ENCODE measurements around the gene LRRC55.

The LRRC55 gene, protein sequence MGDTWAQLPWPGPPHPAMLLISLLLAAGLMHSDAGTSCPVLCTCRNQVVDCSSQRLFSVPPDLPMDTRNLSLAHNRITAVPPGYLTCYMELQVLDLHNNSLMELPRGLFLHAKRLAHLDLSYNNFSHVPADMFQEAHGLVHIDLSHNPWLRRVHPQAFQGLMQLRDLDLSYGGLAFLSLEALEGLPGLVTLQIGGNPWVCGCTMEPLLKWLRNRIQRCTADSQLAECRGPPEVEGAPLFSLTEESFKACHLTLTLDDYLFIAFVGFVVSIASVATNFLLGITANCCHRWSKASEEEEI

DNA sequence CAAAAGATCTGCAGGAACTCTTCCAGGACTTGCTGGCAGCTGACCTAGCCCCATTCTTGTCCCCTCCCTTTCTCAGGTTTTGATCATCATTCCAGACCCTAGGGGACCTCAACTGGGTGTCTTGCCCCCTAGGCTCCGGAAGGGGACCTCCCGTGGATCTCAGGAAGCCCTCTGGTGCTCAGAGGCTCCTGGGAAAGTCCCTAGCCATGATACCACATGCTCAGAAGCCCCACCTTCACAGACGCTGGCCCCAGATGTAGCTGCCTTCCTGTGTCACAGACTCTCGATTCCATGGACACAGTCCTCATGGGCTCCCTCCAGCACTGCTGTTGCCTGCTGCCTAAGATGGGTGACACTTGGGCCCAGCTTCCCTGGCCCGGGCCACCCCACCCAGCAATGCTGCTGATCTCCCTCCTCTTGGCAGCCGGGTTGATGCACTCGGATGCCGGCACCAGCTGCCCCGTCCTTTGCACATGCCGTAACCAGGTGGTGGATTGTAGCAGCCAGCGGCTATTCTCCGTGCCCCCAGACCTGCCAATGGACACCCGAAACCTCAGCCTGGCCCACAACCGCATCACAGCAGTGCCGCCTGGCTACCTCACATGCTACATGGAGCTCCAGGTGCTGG lies at the start of gene LRRC55:
LRRC55 (plus strand) TSS at position 276 of the 628 bp plus-strand sequence; CDS start at position 346, 70 bp downstream.
- DNase-seq (ENCODE audit: low read depth in 1 of 2, low spot score in 1 of 2) = no peak

DNA sequence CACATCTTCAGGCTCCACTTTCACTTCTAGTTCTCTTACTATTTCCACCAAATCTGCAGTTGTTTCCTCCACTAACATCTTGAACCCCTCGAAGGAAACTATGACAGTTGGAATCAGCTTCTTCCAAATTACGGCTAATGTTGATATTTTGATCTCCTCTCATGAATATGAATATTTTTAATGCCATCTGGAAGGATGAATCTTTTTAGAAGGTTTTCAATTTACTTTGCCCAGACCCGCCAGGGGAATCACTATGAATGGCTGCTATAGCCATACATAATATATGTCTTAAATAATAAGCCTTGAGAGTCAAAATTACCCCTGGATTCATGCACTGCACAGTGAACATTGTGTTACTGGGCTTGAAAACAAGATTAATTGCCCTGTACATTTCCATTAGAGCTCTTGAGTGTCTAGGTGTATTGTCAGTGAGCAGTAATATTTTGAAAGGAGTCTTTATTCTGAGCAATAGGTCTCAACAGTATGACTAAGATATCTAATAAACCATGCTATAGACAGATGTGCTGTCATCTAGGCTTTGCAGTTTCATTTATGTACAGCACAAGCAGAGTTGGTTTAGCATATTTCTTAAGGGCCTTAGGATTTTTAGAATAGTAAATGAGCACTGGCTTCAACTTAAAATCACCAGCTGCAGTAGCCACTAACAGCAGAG lies 48.3 kb upstream of the LRRC55 start:
- DNase-seq (ENCODE audit: low read depth in 1 of 2, low spot score in 1 of 2) = no peak

DNA sequence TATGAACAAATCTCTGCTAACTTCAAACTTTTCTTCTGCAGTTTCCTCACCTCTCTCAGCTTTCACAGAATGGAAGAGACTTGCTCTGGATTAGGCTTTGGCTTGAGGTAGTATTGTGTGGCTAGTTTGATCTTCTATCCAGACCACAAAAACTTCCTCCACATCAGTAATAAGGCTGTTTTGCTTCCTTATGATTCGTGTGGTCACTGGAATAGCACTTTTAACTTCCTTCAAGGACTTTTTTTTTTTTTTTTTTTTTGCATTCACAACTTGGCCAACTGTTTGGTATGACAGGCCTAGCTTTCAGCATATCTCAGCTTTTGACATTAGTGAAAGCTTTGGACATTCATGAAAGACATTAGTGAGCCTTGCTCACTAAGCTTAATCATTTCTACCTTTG lies 47.5 kb upstream of the LRRC55 start:
- no peak for DNase-seq (ENCODE audit: low read depth in 1 of 2, low spot score in 1 of 2)

DNA sequence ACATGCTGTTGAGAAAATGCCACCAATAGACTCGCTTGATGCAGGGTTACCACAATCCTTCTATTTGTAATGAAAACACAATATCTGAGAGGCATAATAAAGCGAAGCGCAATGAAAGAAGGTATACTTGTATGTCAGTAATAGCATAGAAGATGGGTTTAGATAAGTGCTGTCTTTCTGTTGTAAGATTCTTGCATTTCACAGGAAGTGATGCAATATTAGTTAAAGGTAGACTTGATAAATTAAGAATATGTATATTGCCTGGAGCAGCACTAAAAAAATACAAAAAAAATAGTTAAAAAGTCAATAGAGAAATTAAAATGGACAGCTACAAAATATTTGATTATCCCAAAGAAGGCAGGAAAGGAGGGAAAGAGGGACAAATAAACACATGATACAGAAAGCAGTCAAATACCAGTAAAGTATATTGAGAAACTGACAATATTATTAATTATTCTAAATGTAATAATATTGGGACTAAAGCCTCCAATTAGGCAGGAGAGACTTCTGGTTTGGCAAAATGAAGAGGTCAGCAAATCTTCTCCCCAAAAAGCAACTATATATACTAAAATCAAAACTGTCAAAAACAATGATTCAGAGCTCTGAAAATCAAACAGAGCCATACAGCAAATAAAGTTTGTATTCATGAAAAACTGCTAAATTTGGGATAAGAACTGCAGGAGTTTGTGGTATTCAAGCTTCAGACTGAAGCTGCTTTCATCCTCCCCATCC lies 46.6 kb upstream of the LRRC55 start:
- no peak for DNase-seq (ENCODE audit: low read depth in 1 of 2, low spot score in 1 of 2)

GRCh38 chr11:57140568-57140967 lies 41.2 kb upstream of the LRRC55 start:
- DNase-seq (ENCODE audit: low read depth in 1 of 2, low spot score in 1 of 2) = no peak

DNA sequence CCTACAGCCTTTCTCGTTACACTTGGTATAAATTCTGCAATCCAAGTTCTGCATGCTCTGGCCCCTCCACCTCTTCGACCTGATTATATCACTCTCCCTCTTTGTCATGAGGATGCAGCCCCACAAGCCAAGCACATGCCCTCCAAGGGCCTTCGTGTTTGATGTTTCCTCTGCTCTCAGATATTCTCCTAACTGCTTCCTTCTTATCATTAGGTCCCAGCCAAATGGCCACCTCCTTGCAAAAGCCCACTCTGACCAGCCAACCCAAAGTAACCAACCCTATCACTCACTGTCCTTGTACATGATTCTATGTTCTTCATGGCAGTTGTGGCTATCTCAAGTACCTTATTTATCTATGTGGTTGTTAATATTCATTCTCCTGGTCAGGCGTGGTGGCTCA lies 38.3 kb upstream of the LRRC55 start:
- no peak for DNase-seq (ENCODE audit: low read depth in 1 of 2, low spot score in 1 of 2)

GRCh38 chr11:57144075-57144474 lies 37.7 kb upstream of the LRRC55 start:
- DNase-seq (ENCODE audit: low read depth in 1 of 2, low spot score in 1 of 2) = no peak

DNA sequence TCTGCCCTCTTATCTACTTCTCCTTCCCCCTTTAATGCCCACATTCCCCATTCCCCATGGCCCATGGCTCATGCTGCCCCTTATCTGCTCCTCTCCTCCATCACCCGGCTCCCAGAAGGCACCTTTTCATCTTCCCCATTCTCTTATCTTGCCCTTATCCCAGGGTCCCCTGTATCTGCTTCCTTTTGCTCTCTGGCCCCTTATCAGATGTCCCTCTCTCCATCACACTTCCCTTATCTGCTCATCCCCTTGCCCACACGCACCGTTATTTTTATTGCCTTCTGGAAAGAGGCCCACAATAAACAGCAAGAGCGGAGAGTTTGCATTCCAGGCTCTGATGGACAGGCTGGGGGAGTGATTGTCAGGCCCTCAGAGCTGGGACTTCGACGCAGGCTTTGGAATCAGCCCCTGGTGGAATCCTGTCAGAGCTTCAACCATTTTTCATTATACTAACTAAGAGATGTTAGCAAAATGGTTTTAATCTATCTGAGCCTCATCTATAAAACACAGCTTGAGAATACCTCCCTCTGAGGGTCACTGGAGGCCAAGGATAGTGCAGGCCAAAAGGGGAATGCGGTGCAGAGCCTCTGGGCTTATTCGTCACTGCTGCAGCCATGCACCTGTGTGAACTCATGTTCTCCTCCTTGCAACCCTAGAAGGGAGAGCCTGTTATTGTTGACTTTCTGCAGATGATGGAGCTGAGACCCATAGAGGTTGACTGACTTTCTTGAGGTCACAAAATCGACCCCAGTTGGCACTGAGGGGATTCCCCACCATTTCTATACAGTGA lies 37.0 kb upstream of the LRRC55 start:
- DNase-seq (ENCODE audit: low read depth in 1 of 2, low spot score in 1 of 2) = no peak

DNA sequence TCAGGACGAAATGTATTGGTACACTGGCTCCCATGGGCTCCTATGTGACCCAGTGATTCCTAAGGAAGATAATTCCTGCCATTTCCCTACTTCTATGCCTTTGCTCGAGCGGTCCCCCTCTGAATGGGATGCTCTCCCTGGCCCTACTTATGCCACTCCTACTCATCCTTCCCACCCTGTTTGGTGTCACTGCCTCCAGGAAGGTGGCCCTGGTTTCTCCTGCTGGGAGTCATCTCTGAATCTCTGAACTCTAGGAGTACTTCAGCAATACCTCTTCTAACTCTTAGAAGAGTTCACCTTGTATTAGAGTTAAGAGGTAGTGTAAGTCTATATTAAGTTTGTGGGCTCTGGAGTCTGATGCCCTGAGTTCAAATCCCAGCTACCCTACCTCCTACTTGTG lies 35.5 kb upstream of the LRRC55 start:
- no peak for DNase-seq (ENCODE audit: low read depth in 1 of 2, low spot score in 1 of 2)

DNA sequence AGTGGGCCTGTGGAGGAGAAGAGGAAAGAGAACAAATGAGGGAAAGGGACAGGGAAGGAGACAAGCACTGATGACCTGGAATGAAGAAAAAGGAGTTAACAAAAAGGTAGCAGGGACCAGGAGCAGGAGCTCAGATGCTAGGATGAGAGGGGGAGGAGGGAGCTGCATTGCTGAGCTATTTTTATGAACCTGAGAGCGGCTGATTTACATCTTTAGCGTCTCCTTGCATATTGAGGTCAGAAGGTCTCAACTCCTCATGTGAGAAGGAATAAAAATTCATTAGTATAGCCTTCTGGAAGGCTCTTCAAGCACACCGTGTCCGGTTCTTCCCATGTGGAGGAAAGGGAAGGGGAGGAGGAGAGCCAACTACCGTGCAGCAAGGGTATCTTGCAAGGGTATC lies 33.1 kb upstream of the LRRC55 start:
- DNase-seq (ENCODE audit: low read depth in 1 of 2, low spot score in 1 of 2) = no peak

GRCh38 chr11:57150454-57150917 lies 31.3 kb upstream of the LRRC55 start:
- DNase-seq (ENCODE audit: low read depth in 1 of 2, low spot score in 1 of 2) = no peak

- DNase-seq (ENCODE audit: low read depth in 1 of 2, low spot score in 1 of 2) = no peak
These were observed 29.6 kb upstream of the LRRC55 start for GRCh38 chr11:57152134-57152533.

- no peak for DNase-seq (ENCODE audit: low read depth in 1 of 2, low spot score in 1 of 2)
These were observed 28.3 kb upstream of the LRRC55 start for GRCh38 chr11:57153448-57153847.

DNA sequence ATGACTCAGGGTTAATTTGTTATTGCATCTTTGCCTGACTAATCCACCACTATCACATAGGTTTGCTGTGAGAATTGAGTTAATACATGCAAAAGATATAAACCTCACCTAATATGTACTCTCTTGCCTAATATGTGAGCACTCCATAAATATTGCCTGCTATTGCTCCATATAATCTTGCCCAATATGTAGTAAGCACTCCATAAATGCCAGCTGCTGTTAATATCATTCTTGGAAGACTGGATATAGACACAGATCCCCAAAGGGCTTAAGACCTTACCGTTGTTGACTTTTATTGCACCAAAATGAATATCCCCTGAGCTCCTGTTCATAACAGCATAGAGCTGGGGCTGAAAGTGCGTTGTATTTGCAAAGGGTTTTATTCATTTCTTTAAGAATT lies 27.0 kb upstream of the LRRC55 start:
- DNase-seq (ENCODE audit: low read depth in 1 of 2, low spot score in 1 of 2) = no peak

- no peak for DNase-seq (ENCODE audit: low read depth in 1 of 2, low spot score in 1 of 2)
These were observed 26.4 kb upstream of the LRRC55 start for GRCh38 chr11:57155400-57155799.

DNA sequence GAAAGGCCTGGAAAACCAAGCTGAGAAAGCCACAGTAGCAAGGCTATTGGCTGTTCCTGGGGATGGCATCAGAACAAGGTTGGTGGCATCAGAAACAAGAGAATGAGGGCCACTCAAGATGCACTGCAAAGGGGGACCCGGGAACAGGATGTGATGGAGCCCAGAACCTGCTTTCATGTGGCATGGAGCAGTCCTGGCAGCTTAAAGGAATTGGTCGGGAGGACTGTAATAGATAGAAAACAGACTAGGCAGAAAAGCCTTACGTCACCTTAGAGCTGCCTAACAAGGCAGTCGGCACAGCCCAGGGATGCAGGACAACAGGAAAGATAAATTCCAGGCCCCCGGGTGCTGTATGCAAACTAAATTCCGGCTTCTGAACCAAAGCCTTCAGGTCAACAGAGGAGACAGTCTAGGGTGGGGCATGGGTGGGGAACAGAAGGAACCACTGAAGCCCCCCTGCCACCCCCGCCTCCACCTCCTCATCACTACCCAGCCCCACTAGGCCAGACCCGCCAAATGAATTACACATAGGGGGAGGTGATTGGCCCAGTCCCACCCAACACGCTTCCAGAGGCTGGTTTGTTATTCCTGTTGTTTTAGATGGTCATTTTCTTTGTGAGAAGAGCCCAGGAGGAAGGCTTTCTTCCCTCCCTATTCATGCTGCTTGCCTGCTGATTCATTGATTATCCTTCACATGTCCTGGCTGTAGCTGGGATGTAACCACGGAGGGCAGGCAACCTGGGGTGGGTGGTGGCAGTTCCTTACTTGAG lies 25.7 kb upstream of the LRRC55 start:
- no peak for DNase-seq (ENCODE audit: low read depth in 1 of 2, low spot score in 1 of 2)

GRCh38 chr11:57156928-57157327 lies 24.8 kb upstream of the LRRC55 start:
- DNase-seq (ENCODE audit: low read depth in 1 of 2, low spot score in 1 of 2) = no peak

DNA sequence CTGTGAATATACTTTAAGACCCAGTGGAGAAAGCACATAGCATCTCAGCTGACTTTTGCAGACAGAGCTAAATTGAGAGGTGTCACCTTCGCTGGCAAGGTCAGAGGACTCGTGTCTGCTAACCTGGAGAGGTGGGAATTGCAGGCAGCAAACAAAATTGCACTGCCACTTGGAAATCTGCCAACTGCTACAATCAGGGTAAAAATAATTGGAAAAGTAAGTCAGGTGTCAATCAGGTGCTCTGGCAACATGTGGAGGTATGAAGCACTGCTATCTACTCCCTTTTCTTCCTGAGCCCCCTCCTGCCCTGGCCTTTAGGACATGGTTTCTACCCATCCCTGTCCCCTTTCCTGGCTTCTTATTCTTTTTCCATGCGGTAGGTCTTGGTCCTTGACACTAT lies 24.1 kb upstream of the LRRC55 start:
- no peak for DNase-seq (ENCODE audit: low read depth in 1 of 2, low spot score in 1 of 2)

GRCh38 chr11:57158180-57158579 lies 23.6 kb upstream of the LRRC55 start:
- DNase-seq (ENCODE audit: low read depth in 1 of 2, low spot score in 1 of 2) = no peak

- DNase-seq (ENCODE audit: low read depth in 1 of 2, low spot score in 1 of 2) = no peak
These were observed 23.2 kb upstream of the LRRC55 start for GRCh38 chr11:57158599-57158998.
